ENCODE measurements around the gene KCTD16.

KCTD16 gene

DNA sequence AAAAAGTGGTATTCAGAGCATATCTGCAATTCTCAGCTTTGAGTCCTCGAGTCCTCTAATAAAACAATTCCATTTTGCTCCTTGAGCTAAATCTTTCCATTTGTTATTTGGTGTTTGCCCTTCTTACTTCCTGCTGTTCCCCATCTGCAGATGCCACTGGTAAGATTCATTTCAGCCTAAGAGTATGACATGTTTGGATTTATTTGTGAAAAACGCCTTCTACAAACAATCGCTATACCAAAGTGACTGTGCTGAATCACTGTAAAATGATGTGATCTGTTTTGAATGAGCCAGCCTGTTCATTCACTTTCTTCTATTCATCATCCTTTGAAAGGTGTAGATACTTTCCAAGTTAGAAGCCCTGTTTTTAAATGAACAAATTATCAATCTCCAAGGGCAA lies 27.7 kb downstream of the KCTD16 start:
- Histone ChIP-seq H3K9me3 (no peaks in the 10 kb centered on the region), H3K4me3 (ENCODE audit: low read depth, low read length) (no peak overlapping the region), H3K4me1 (peaks cover 12% of the 10 kb centered on the region), H3K36me3 (no peaks in the 10 kb centered on the region), H3K27me3 (no peaks in the 10 kb centered on the region)
- DNase-seq = no peak
- TF ChIP-seq, protein P1, sequence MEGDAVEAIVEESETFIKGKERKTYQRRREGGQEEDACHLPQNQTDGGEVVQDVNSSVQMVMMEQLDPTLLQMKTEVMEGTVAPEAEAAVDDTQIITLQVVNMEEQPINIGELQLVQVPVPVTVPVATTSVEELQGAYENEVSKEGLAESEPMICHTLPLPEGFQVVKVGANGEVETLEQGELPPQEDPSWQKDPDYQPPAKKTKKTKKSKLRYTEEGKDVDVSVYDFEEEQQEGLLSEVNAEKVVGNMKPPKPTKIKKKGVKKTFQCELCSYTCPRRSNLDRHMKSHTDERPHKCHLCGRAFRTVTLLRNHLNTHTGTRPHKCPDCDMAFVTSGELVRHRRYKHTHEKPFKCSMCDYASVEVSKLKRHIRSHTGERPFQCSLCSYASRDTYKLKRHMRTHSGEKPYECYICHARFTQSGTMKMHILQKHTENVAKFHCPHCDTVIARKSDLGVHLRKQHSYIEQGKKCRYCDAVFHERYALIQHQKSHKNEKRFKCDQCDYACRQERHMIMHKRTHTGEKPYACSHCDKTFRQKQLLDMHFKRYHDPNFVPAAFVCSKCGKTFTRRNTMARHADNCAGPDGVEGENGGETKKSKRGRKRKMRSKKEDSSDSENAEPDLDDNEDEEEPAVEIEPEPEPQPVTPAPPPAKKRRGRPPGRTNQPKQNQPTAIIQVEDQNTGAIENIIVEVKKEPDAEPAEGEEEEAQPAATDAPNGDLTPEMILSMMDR (IDR thresholded peaks at IDR 0.05; ENCODE audit: low read depth, low read length) = no peak

DNA sequence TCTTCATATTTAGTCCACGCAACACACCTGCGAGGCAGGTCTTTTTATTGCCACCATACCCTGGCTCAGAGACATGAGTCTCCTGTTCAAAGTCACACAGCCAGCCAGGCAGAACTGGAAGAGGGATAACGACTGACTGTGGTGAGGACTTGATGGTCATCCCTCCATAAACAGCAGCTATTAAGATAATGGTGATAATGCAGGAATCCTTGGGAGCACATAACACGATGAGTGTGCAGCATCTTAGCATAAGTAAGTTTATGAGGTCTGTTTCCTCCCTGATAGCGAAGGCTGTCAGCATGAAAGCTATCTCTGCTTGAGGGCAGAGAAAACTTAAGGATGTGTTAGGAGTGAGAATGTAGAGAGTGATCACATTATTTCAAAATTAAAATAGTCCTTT lies 30.9 kb downstream of the KCTD16 start:
- Histone ChIP-seq H3K4me3 (ENCODE audit: low read depth, low read length) (no peak overlapping the region), H3K36me3 (no peaks in the 10 kb centered on the region), H3K27me3 (peaks cover 27% of the 10 kb centered on the region), H3K9me3 (no peaks in the 10 kb centered on the region), H3K4me1 (peaks cover 7% of the 10 kb centered on the region)
- TF ChIP-seq, protein P1 (IDR thresholded peaks at IDR 0.05; ENCODE audit: low read depth, low read length) = no peak
- no peak for DNase-seq

- Histone ChIP-seq H3K36me3 (no peaks in the 10 kb centered on the region), H3K4me1 (peaks cover 5% of the 10 kb centered on the region; the same call in 1 of the 2 replicates), H3K27me3 (peaks cover 32% of the 10 kb centered on the region), H3K4me3 (ENCODE audit: low read depth, low read length) (no peak overlapping the region), H3K9me3 (no peaks in the 10 kb centered on the region)
- TF ChIP-seq, protein P1 (IDR thresholded peaks at IDR 0.05; ENCODE audit: low read depth, low read length) = no peak
- no peak for DNase-seq
These were observed 31.4 kb downstream of the KCTD16 start for GRCh38 chr5:144202072-144202471.

DNA sequence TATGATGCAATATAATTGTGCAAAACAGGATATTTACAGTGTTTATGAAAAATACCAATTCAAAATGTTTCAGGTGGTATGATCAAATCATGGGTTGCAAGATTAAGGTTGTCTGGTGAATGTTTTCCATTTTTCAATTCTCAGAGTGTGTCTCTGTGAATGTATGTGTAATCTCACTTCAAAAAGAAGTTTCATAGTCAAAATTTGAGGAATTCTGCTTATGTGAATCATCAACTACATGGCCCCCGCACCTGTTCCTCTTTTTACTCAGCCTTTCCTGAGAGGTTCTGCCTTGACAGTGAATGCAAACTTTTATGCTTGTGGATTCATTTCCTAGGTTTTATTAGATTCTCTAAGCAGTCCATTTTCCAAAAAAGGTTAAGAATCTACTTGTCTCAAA lies 32.1 kb downstream of the KCTD16 start:
- H3K4me3 ChIP-seq (ENCODE audit: low read depth, low read length) = no peak overlapping the region

DNA sequence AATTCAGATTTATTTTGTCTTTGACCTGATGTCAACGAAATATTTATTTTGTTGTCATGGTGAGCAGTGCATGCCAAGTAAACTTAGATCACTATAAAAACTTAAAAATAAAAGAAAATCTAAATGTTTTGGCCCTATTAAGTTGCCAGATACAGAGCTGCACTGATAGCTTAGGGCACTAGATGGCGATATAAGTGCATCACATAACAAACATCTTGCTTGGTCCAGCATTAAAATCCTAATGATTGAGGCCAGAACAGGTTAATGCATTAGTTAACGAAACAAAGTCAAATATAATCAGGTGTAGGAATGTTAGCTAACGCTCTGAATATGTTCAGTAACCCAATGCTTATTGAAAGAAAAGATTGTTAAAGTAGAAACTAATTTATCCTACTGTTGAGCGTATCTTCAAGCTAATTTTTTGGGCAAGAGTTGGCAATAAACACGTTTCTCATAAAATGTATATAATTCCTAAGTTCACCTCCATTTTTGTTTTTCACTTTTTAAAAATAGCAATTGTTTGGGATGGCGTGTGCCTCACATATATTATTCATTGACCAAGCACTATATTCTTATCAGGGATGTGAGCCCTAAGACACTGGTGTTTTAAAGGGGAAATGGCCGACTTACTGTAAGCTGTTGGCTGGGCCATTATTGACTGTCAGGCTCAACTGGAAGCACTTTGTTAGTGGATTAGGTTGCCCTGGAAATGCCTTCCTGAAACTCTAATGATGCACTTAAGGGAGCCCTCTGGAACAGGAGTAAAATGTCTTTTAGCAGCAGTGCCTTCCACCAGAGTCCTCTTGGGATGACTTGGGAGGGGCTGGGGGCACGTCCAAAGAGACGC lies 33.3 kb downstream of the KCTD16 start:
- peak; percentile 39 for DNase-seq
- peaks cover 38% of the 10 kb centered on the region for H3K27me3 ChIP-seq
- H3K9me3 ChIP-seq = no peaks in the 10 kb centered on the region
- H3K36me3 ChIP-seq = no peaks in the 10 kb centered on the region
- TF ChIP-seq, protein P1 (IDR thresholded peaks at IDR 0.05; ENCODE audit: low read depth, low read length) = peak; percentile 91
- H3K4me1 ChIP-seq = no peaks in the 10 kb centered on the region
- no peak overlapping the region for H3K4me3 ChIP-seq (ENCODE audit: low read depth, low read length)

More for the DNA sequence above, 32.1 kb downstream of the KCTD16 start:
- H3K9me3 ChIP-seq = no peaks in the 10 kb centered on the region
- peaks cover 34% of the 10 kb centered on the region for H3K27me3 ChIP-seq
- DNase-seq = no peak
- no peaks in the 10 kb centered on the region for H3K36me3 ChIP-seq
- TF ChIP-seq, protein P1 (IDR thresholded peaks at IDR 0.05; ENCODE audit: low read depth, low read length) = no peak
- H3K4me1 ChIP-seq = peaks cover 5% of the 10 kb centered on the region; the same call in 1 of the 2 replicates

GRCh38 chr5:144205141-144205551 lies 34.5 kb downstream of the KCTD16 start:
- Histone ChIP-seq H3K4me3 (ENCODE audit: low read depth, low read length) (no peak overlapping the region), H3K9me3 (no peaks in the 10 kb centered on the region), H3K36me3 (no peaks in the 10 kb centered on the region), H3K4me1 (no peaks in the 10 kb centered on the region), H3K27me3 (peaks cover 38% of the 10 kb centered on the region)
- DNase-seq = peak; percentile 32
- TF ChIP-seq, protein P1 (IDR thresholded peaks at IDR 0.05; ENCODE audit: low read depth, low read length) = no peak
